HG03135 (cell line): Measurements from ENCODE around the gene PACS1.
A peak's percentile ranks its signal among the peaks of the same experiment; 100 is the strongest.

Source experiments
- ATAC-seq: cut with Tn5 transposase; IDR thresholded peaks from one replicate; pipeline ENCODE4 v1.9.1; 2021; ENCODE audit warnings: mild to moderate bottlenecking, moderate library complexity; ENCODE audit not compliant: unreplicated experiment

PACS1 gene

DNA sequence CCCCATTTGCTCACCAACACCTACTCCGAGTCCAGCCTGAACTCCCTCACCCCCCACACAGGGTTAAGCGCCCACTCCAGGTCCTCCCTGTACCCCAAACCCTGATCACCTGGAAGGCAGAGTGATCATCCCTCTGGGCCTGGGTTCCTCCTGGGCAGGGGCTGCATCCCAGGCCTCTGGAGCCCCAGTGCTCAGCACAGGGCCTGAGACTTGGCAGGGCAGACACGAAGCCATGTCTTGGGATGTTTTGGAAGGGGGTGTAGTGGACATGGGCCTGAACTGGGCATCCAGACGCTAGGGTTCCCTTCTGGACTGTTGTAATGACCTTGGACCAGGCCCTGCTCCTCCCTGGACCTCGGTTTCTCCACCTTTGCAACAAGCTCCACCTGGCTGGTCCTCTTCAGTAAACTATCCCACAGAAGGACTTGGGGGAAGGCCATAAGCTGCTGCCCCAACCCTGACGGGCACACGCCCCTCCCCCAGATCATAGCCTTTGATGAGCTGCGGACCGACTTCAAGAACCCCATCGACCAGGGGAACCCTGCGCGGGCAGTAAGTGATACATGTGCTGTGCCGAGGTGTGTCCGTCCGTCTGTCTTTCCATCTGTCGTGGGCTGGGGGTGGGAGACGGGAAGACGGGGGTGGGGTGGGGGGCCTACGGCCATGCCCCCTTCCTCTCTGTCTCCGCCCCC, 211.8 kb downstream of the PACS1 start:
- ATAC-seq, result no peak

- peak; percentile 84 for ATAC-seq
Observed at GRCh38 chr11:66282468-66283455, 212.7 kb downstream of the PACS1 start.

DNA sequence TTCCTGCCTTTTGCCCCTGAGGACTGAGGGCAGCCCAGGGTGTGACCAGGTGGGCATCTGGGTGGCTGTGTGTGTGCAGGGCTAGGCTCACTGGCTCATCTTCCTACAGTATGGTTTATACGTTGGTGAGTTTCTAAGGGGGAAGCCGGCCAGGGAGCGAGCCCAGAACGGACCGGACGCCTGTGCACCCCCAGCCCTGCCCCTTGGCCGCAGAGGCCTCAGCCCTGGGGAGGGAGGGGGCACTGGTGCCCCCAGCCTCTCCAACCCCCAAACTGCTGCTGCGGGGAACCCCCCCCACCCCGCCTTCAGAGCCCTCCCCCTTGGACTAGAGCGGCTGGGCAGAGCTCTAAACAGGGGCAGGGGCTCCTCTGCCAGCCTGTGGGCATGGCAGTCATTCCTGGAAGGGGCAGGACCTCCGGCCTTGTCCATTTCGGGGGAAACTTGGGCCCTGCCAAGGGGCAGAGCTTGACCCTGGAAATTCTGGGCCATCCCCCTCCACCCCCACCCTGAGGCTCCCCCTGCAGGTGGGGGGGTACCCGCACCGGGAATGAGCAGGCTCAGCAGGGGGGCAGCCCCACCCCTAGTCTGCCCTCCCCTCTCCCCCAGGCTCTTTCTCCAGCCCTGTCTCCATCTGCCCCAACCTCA, 213.5 kb downstream of the PACS1 start:
- ATAC-seq, result no peak

- no peak for ATAC-seq
Observed at GRCh38 chr11:66284526-66285078, 214.5 kb downstream of the PACS1 start.

DNA sequence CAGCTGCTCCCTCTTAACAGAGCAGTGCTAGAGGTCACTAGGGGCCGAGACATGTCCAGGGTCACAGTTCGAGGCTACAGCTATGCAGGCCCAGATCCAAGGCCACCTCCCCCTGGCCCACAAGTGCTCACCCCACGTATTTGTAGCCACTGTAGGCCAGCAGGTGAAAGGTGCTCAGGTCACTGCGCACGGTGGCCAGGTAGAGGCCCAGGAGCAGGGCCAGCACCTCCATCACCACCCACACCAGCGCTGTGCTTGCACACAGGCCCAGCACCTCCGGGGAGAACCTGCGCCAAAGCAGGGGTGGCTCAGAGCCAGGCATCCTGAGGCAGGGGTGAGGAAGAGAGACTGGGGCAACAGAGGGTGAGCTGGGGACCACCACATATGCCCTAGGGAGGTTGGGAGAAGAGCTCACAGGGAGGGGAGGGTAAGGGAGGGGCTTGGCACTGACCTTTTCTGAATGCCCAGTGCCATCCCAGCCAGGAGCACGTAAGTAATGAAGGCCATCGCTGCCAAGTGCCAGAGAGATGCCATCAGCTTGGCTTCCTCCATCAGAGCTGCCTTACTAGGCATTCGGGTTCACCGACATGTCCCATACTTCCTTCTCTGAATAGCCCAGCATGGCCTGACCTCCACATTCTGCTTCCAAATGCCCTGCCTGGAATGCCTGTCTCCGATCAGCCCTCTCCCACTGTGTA, 215.3 kb downstream of the PACS1 start:
- no peak for ATAC-seq

DNA sequence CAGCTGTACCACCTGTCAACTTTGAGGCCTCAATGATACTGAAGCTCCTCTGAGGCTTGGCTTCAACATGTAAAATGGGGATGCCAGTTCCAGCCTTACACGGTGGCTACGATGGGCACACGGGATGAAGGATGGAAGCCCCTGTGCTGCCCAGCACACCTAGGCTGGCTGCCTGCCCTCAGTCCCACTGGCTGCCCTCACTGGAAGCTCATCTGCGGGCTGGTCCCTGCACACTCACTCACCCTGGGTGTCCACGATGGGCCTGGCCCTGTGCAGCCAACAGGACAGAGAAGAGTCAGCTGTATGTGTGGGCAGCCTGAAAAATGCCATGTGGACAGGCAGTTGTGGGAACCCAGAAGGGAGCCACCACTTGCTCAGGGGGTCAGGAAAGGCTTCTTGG, 216.6 kb downstream of the PACS1 start:
- ATAC-seq, result no peak

GRCh38 chr11:66287211-66287888, 217.3 kb downstream of the PACS1 start:
- ATAC-seq, result no peak

GRCh38 chr11:66287889-66288670, 218.0 kb downstream of the PACS1 start:
- ATAC-seq, result no peak

- ATAC-seq, result peak; percentile 85
Observed at GRCh38 chr11:66288671-66289547, 218.8 kb downstream of the PACS1 start, which contains the start of gene YIF1A. Gene YIF1A, minus strand, starts transcription at chr11:66289143. Its CDS starts 158 bp downstream, at chr11:66288985.

- peak; percentile 39 for ATAC-seq
Observed at GRCh38 chr11:66289548-66290329, 219.7 kb downstream of the PACS1 start.

- no peak for ATAC-seq
Observed at GRCh38 chr11:66290330-66290621, 220.2 kb downstream of the PACS1 start.

DNA sequence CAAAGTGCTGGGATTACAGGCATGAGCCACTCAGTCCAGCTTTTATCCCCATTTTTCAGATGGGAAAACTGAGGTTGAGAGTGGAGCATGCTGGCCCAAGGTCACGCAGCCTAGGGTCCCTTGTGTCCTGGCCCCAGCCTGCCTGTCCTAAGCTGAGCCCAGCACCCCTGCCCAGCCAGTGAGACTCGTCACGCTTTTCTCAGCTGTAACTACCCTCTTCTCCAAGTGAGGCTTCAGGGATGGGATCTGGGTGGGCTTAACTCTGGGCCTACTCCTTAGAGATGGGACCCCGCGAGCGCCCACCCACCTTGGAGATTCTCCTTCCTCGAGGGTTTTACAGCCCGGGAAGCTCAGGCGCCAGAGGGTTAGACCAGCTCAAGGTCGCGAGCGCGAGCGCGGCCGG, 221.2 kb downstream of the PACS1 start:
- ATAC-seq, result no peak

DNA sequence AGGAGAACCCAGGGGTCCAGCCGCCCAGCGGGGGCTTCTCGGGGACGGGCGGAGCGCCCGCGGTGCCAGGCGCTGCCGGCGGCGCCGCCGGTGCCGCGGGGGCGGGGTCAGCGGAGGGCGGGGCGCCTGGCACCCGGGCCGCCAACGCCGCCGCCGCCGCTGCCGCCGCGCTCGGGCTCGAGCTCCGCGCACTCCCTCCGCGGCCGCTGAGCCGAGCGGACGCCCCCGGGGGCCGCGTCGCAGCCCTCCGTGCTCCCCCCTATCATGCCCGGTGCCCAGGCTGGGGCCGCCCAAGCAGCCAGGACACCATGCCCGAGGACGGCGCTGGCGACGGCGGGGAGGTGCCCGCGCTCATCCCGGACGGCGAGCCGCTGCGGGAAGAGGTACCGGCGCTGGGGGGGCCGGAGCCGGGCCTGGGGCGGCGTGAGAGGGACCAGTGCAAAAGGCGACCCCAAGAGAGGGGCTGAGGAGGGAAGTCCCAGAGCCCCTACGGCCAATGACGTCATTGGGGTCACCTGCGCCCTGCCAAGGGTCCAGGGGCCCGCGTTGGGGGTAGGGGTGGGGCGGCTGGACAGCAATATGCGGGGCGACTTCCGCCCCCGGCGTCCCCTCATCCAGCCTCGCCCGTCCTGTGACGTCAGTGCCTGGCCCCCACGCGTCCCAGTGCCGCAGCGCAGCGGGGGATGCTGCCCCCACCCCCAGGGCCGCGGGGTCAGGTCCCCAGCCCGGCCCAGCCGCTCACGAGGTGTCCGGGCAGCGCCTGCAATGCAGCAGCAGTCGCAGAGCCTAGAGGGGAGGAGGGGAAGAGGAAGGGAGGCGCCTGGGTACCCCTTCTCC, 221.9 kb downstream of the PACS1 start, which contains the start of gene TMEM151A:
Gene TMEM151A (plus strand): TSS at position 189 of the 837 bp plus-strand sequence. CDS start 120 bp downstream, at position 309.
- no peak for ATAC-seq

DNA sequence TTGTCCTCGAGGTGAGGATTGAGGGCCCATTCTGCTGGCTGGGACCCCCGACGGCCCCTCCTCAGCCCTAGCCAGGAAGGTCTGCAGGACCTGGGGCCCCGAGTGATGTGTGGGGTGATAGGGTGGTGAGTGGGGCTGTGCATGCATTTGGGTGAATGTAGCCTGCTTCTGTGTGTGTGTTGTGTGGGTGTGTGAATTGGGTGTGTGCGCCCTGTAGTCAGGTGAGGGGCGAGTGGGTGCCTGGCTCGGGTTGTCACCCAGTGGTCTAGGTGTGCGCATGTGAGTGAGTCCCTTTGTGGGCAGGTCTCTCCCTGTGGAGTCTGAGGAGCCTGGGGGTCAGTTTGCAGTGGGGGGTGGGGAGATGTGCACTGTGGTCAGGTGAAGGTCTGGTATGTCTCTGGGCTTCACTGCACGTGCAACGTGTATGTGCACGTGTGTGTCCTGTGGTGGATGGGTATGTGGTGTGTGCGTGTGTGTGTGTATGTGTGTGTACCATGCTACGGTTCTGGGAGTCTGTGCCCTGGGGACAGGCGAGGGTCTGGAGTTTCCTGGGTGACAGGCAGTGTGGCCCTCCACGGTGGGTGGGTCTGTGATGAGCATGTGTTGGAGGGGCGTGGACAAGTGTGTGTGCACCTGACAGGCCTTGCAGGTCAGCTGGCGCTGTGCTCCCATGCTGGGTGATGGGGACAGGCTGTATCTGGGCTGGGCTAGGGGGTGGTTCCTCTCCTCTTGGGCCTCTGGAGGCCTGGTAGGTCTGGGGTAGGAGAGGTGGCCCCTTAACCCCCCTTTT, 222.7 kb downstream of the PACS1 start:
- no peak for ATAC-seq

DNA sequence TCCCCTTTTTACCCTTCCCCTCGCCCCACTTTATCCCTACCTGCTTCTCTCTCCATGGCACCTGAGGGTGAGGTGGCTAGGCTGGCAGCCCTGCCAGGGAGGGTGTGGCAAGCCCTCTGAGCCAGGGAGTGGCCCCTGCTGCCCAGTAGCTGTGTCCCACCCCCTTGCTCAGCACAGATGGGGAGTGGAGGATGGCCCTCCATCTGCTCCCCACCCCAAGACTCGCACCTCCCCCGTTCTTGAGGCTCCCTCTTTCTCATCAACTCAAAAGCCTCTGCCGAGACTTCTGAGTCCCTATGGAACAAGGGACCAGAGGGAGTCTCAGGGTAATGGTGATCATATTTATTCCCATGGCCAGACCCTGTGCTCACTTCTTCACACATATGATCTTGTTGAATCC, 223.3 kb downstream of the PACS1 start:
- no peak for ATAC-seq
